Measurements from ENCODE around the gene CSK. TPM values are rescaled to one million over a fixed set of nuclear protein-coding genes. Genes with fewer than 3 reads are reported as not detected.

CSK gene
- total and polyA plus RNA-seq, 12 donors = 19.7 to 48.6 (median 24.8) TPM

GRCh38 chr15:74826921-74827320 lies 45.0 kb downstream of the CSK start:
- ATAC-seq (no peak), DNase-seq (no peak)
- no peak overlapping the region for H3K27ac ChIP-seq
- H3K4me1 ChIP-seq = peaks cover 0 to 18% (median 8%) of the 10 kb centered on the region in 9 donors
- intact Hi-C loops (cut with DNase I) = no loop called here
- H3K36me3 ChIP-seq = no peaks in the 10 kb centered on the region
- no peaks in the 10 kb centered on the region for H3K9me3 ChIP-seq
- 21 to 22% methylated on average over 21 of the region's 21 CpGs for whole genome bisulfite sequencing, 2 donors
- no peak overlapping the region for H3K4me3 ChIP-seq
- TF ChIP-seq CTCF (IDR thresholded peaks at IDR 0.05) = no peak
- peaks cover 0 to 35% (median 28%) of the 10 kb centered on the region in 7 donors for H3K27me3 ChIP-seq

- H3K4me1 ChIP-seq = peaks cover 0 to 23% (median 8%) of the 10 kb centered on the region in 9 donors
Measured at GRCh38 chr15:74827614-74828013, 45.7 kb downstream of the CSK start.

DNA sequence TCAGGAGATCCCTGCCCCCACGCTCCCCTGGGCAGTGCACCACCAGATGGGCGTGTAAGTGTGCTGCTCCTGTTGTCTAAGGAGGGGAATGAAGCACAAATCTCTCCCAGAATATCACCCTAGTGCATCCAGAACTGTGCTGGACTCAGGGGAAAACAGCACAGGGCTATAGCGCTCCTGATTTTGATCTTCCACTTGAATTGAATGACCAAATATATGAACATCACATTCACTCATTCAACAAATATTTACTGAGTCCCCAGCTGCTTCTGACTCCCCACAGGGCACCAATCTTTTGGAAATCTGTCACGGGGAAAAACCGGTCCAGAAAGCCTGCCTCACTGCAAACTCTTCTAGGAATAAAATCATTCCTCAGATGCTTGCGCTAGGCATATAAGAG lies 47.0 kb downstream of the CSK start:
- H3K4me3 ChIP-seq = no peak overlapping the region
- no peaks in the 10 kb centered on the region for H3K36me3 ChIP-seq
- H3K27me3 ChIP-seq = peaks cover 0 to 35% (median 27%) of the 10 kb centered on the region in 7 donors
- H3K9me3 ChIP-seq = no peaks in the 10 kb centered on the region
- DNase-seq (no peak), ATAC-seq (no peak)
- no peak for TF ChIP-seq CTCF (IDR thresholded peaks at IDR 0.05)
- H3K27ac ChIP-seq = no peak overlapping the region
- intact Hi-C loops (cut with DNase I) = no loop called here
- peaks cover 0 to 23% (median 8%) of the 10 kb centered on the region in 9 donors for H3K4me1 ChIP-seq
- 71 to 73% methylated on average over 6 of the region's 6 CpGs for WGBS, 2 donors

More at GRCh38 chr15:74827614-74828013, 45.7 kb downstream of the CSK start:
- DNase-seq = no peak
- WGBS, 2 donors = 46 to 61% methylated on average over 5 of the region's 5 CpGs
- Histone ChIP-seq H3K4me3 (no peak overlapping the region), H3K36me3 (no peaks in the 10 kb centered on the region), H3K9me3 (no peaks in the 10 kb centered on the region), H3K27ac (no peak overlapping the region), H3K27me3 (peaks cover 0 to 35% (median 28%) of the 10 kb centered on the region in 7 donors)
- TF ChIP-seq CTCF (IDR thresholded peaks at IDR 0.05) = no peak
- intact Hi-C loops (cut with DNase I) = no loop called here
- ATAC-seq = no peak

GRCh38 chr15:74829486-74829885 lies 47.6 kb downstream of the CSK start:
- no peak for TF ChIP-seq CTCF (IDR thresholded peaks at IDR 0.05)
- Histone ChIP-seq H3K36me3 (no peaks in the 10 kb centered on the region), H3K9me3 (no peaks in the 10 kb centered on the region), H3K27ac (no peak overlapping the region), H3K4me3 (no peak overlapping the region), H3K4me1 (peaks cover 0 to 23% (median 8%) of the 10 kb centered on the region in 9 donors), H3K27me3 (peaks cover 0 to 35% (median 27%) of the 10 kb centered on the region in 7 donors)
- intact Hi-C loops (cut with DNase I) = no loop called here
- WGBS, 2 donors = 53 to 76% methylated on average over 3 of the region's 3 CpGs
- no peak for ATAC-seq
- DNase-seq = no peak
